H1 (cell line): ENCODE measurements around the gene RTL5. TPM values are rescaled to one million over a fixed set of nuclear protein-coding genes. Genes with fewer than 3 reads are reported as not detected.

Source experiments
- CTCF ChIP-seq, 3 experiments: IDR thresholded peaks; 1 replicate in 2 of 3; 2 replicates in 1 of 3; pipeline versions ENCODE4 v1.5.1 to v1.6.1; 2011; ENCODE audit warnings: low read length in 3 of 3, mild to moderate bottlenecking in 3 of 3, inconsistent platforms in 2 of 3, low read depth in 1 of 3, moderate library complexity in 1 of 3; ENCODE audit not compliant: insufficient read depth in 1 of 3; ENCODE audit errors: control extremely low read depth in 1 of 3
- KDM5A ChIP-seq: fragments of 200-600 bp; IDR thresholded peaks from 2 replicates; pipeline ENCODE4 v1.7.1; 2012; ENCODE audit warnings: mild to moderate bottlenecking, low read length, inconsistent platforms, mixed read lengths
- polyA plus RNA-seq, 7 experiments: library from polyadenylated mRNA; depleted of rRNA in 3 of 7; stranded (reverse) in 5 of 7; unstranded in 2 of 7; fragments of >200 nt in 5 of 7; fragments of 200-250 nt in 2 of 7; gene quantifications; 1 replicate in 5 of 7; 2 replicates in 1 of 7; 4 replicates in 1 of 7; pipeline versions ENCODE4 v1.2.1 to v1.2.3, GENCODE V29; 2011 to 2013; ENCODE audit warnings: missing spikeins in 2 of 7, mixed read lengths in 2 of 7
- total RNA-seq: library from RNA; stranded (reverse); fragmentation: NEBNext Ultra II Directional; extraction: Animal tissue kit (Norgen Biotek cat#: 25700); gene quantifications from 2 replicates; pipeline ENCODE4 v1.2.1, GENCODE V29; 2021

RTL5 gene
- total and polyA plus RNA-seq, 2 of the 8 experiments (the other 6 are each of a cell fraction or from before 2014, with no cell fraction given) = 0.57 to 1.9 TPM

- peak in 2 of 3 experiments; percentile 72 to 79; a peak in 3 of 4 replicates for TF ChIP-seq CTCF (IDR thresholded peaks at IDR 0.05; ENCODE audit: control extremely low read depth in 1 of 3, insufficient read depth in 1 of 3, low read depth in 1 of 3, low read length in 3 of 3)
- TF ChIP-seq KDM5A = no peak
Observed at GRCh38 chrX:72126539-72127140, 5.1 kb downstream of the RTL5 start (continued).
